AG10803 (cell line): ENCODE data around the gene UQCRHL.
A peak's percentile ranks its signal among the peaks of the same experiment; 100 is the strongest.
"Not testable (repeated sequence)": the region's sequence is repeated elsewhere in the genome, so short reads cannot be mapped to it uniquely, and the experiment has no call there.

ENCODE experiments used
- DNase-seq: peaks from one replicate; pipeline ENCODE4 v3.0.0; 2010; ENCODE audit warnings: low read depth
- H3K4me3 ChIP-seq: 2 replicates; pipeline ENCODE4 v1.5.1; 2011; ENCODE audit warnings: mild to moderate bottlenecking, low read length, control low read depth
- CTCF ChIP-seq: conservative IDR thresholded peaks from 2 replicates; pipeline ENCODE4 v1.5.1; 2011; ENCODE audit warnings: mild to moderate bottlenecking, low read length, control low read depth, inconsistent platforms

The UQCRHL gene

GRCh38 chr1:15848929-15849774, 41.7 kb upstream of the UQCRHL start:
- no peak for TF ChIP-seq CTCF
- DNase-seq = peak; percentile 79
- peak overlapping the region; percentile 92 for H3K4me3 ChIP-seq

- DNase-seq = peak; percentile 32
- H3K4me3 ChIP-seq = peak overlapping the region; percentile 92
- no peak for TF ChIP-seq CTCF
Observed at GRCh38 chr1:15848143-15848928, 40.9 kb upstream of the UQCRHL start.

- DNase-seq = no peak
- TF ChIP-seq CTCF = no peak
Observed at GRCh38 chr1:15847893-15848142, 40.4 kb upstream of the UQCRHL start.

GRCh38 chr1:15847100-15847892, 39.8 kb upstream of the UQCRHL start, which contains the start of gene SPEN:
Gene SPEN (plus strand): TSS chr1:15847707. CDS start chr1:15848068, 361 bp downstream.
- 0 out of 2 replicates have a peak, but pooled peaks have one; percentile 1 for TF ChIP-seq CTCF
- DNase-seq = peak; percentile 97
- H3K4me3 ChIP-seq = peak within 1 kb of the TSS; percentile 92

More at GRCh38 chr1:15847893-15848142, 40.4 kb upstream of the UQCRHL start:
- peak overlapping the region; percentile 92 for H3K4me3 ChIP-seq

- DNase-seq, H3K4me3 ChIP-seq: not testable (repeated sequence)
Observed at GRCh38 chr1:15846056-15846455, 38.6 kb upstream of the UQCRHL start.

GRCh38 chr1:15843826-15844572, 36.5 kb upstream of the UQCRHL start:
- no peak for DNase-seq
- TF ChIP-seq CTCF = no peak
- H3K4me3 ChIP-seq = no peak overlapping the region
